Endothelial cell of umbilical vein (primary cell): ENCODE results near the gene CDK15. TPM values are rescaled to one million over a fixed set of nuclear protein-coding genes. Genes with fewer than 3 reads are reported as not detected.

Experiments used
- BruUV-seq: library from RNA; stranded (reverse); fragments of 400-500 nt; replicated peaks from 2 replicates; lab custom pipeline; 2021; lab: Mats Ljungman, UMichigan
- CTCF ChIA-PET: fragments of 300-600, 350-600 bp; sonication (Branson Sonifier 250); formaldehyde crosslinking; loops from one replicate; lab custom pipeline; 2021; ENCODE audit warnings: antibody characterized with exemption, inconsistent platforms; lab: Charles Lee
- POLR2A ChIA-PET: fragments of 300-600, 350-600 bp; sonication (Branson Sonifier 250); formaldehyde crosslinking; loops from one replicate; lab custom pipeline; 2021; ENCODE audit warnings: antibody characterized with exemption, inconsistent platforms; lab: Charles Lee
- DNase-seq: peaks from one replicate; pipeline ENCODE4 v3.0.0-alpha.2; 2011; ENCODE audit warnings: low read depth, low spot score
- FAIRE-seq: peaks from 2 replicates; lab custom pipeline; 2011; peaks lifted over from hg19 to GRCh38; lab: Jason Lieb, UNC
- H2AFZ ChIP-seq: 2 replicates; pipeline ENCODE4 v1.6.0; 2012; ENCODE audit warnings: low read depth, low read length, control low read depth, inconsistent platforms
- H3K27ac ChIP-seq: 2 replicates; pipeline ENCODE4 v1.5.1; 2011; ENCODE audit warnings: low read depth, mild to moderate bottlenecking, control low read depth, low read length, moderate library complexity; ENCODE audit not compliant: insufficient read depth
- H3K27me3 ChIP-seq, 2 experiments: 2 replicates each; pipeline versions ENCODE4 v1.6.0 to v1.6.1; 2011; ENCODE audit warnings: low read length in 2 of 2, mixed read lengths in 1 of 2; ENCODE audit not compliant: control insufficient read depth in 2 of 2, insufficient read depth in 2 of 2
- H3K36me3 ChIP-seq, 2 experiments: 2 replicates in 1 of 2; 3 replicates in 1 of 2; pipeline ENCODE4 v1.5.1; 2011; ENCODE audit warnings: low read length in 2 of 2, mild to moderate bottlenecking in 1 of 2, moderate library complexity in 1 of 2; ENCODE audit not compliant: control insufficient read depth in 2 of 2, insufficient read depth in 2 of 2; ENCODE audit errors: extremely low read depth in 1 of 2
- H3K4me1 ChIP-seq: 3 replicates; pipeline ENCODE4 v1.5.1; 2011; ENCODE audit warnings: mild to moderate bottlenecking, low read length; ENCODE audit not compliant: control insufficient read depth, insufficient read depth; ENCODE audit errors: extremely low read depth
- H3K4me2 ChIP-seq: 2 replicates; pipeline ENCODE4 v1.6.1; 2011; ENCODE audit warnings: low read length, control low read depth, mixed read lengths; ENCODE audit not compliant: insufficient read depth
- H3K4me3 ChIP-seq, 3 experiments: fragments of 200-600 bp in 1 of 3; sonication (generic), shearing (Covaris generic) in 1 of 3; replicated peaks in 1 of 3; 2 replicates each; pipeline ENCODE4 v1.5.1; 2011 to 2016; ENCODE audit warnings: control low read depth in 3 of 3, low read length in 3 of 3, mild to moderate bottlenecking in 2 of 3, inconsistent platforms in 1 of 3, low read depth in 1 of 3, moderate library complexity in 1 of 3; ENCODE audit not compliant: insufficient read depth in 1 of 3
- H3K79me2 ChIP-seq: 2 replicates; pipeline ENCODE4 v1.6.0; 2012; ENCODE audit warnings: low read length, inconsistent platforms; ENCODE audit not compliant: control insufficient read depth, insufficient read depth
- H3K9ac ChIP-seq: replicated peaks from 2 replicates; pipeline ENCODE3; 2011; ENCODE audit warnings: low read length, control low read depth; ENCODE audit not compliant: insufficient read depth; ENCODE audit errors: extremely low read depth
- H3K9me1 ChIP-seq: replicated peaks from 3 replicates; pipeline ENCODE4 v1.6.0; 2011; ENCODE audit warnings: mild to moderate bottlenecking, low read length; ENCODE audit not compliant: control insufficient read depth, insufficient read depth; ENCODE audit errors: extremely low read depth
- H3K9me3 ChIP-seq: replicated peaks from 2 replicates; pipeline ENCODE4 v1.5.1; 2012; ENCODE audit warnings: low read length, inconsistent platforms; ENCODE audit not compliant: control insufficient read depth, insufficient read depth
- H4K20me1 ChIP-seq: replicated peaks from 2 replicates; pipeline ENCODE3; 2011; ENCODE audit warnings: mild to moderate bottlenecking, low read length; ENCODE audit not compliant: control insufficient read depth, insufficient read depth; ENCODE audit errors: extremely low read depth
- CTCF ChIP-seq, 2 donors: IDR thresholded peaks; 1 replicate in 1 of 2; 2 replicates in 1 of 2; pipeline ENCODE4 v1.5.1; 2011; ENCODE audit warnings: low read length in 2 of 2, mild to moderate bottlenecking in 2 of 2, moderate library complexity in 2 of 2, control low read depth in 1 of 2, inconsistent platforms in 1 of 2, low read depth in 1 of 2; ENCODE audit not compliant: insufficient read depth in 1 of 2; ENCODE audit errors: extremely low read depth in 1 of 2
- EZH2 ChIP-seq: IDR thresholded peaks from 2 replicates; pipeline ENCODE4 v1.6.1; 2012; ENCODE audit warnings: borderline replicate concordance, low read depth, mild to moderate bottlenecking, moderate library complexity, low read length, inconsistent platforms; ENCODE audit not compliant: severe bottlenecking
- FOS ChIP-seq: IDR thresholded peaks from 2 replicates; pipeline ENCODE4 v1.6.1; 2011; ENCODE audit warnings: mild to moderate bottlenecking, low read length, moderate library complexity, borderline replicate concordance; ENCODE audit not compliant: insufficient read depth
- GATA2 ChIP-seq: IDR thresholded peaks from 2 replicates; pipeline ENCODE4 v1.7.0; 2011; ENCODE audit warnings: low read depth, mild to moderate bottlenecking, moderate library complexity, mixed read lengths, low read length; ENCODE audit not compliant: insufficient read length, insufficient read depth
- JUN ChIP-seq: IDR thresholded peaks from 2 replicates; pipeline ENCODE4 v1.6.1; 2011; ENCODE audit warnings: borderline replicate concordance, low read depth; ENCODE audit not compliant: insufficient read length, insufficient read depth
- MAX ChIP-seq: IDR thresholded peaks from 2 replicates; pipeline ENCODE4 v1.6.1; 2011; ENCODE audit not compliant: insufficient read depth, insufficient read length
- MYC ChIP-seq: IDR thresholded peaks from one replicate; pipeline ENCODE4 v1.6.1; 2011; ENCODE audit warnings: mild to moderate bottlenecking, low read depth, low read length
- POLR2A ChIP-seq: IDR thresholded peaks from 2 replicates; pipeline ENCODE4 v1.6.1; 2012; ENCODE audit warnings: low read depth, mild to moderate bottlenecking, control low read depth, low read length
- POLR2AphosphoS5 ChIP-seq: IDR thresholded peaks from 2 replicates; pipeline ENCODE4 v1.6.1; 2012; ENCODE audit warnings: low read depth, mild to moderate bottlenecking, control low read depth, low read length, moderate library complexity; ENCODE audit not compliant: insufficient read depth
- dilution Hi-C: fragments of 300-500 bp; cut with MboI; formaldehyde crosslinking; loops from one replicate; pipeline ENCODE4 v1.15.0; 2019; ENCODE audit warnings: low sequenced_read_pairs; ENCODE audit not compliant: extremely low pct_ligation_motif_present
- intact Hi-C: fragments of 100-400 bp; cut with micrococcal nuclease; formaldehyde crosslinking; loops from one replicate; pipeline ENCODE4 v1.10.0; 2022
- polyA plus RNA-seq, 4 experiments: library from polyadenylated mRNA; depleted of rRNA in 3 of 4; stranded (reverse) in 3 of 4; unstranded in 1 of 4; fragments of >200 nt; gene quantifications; 2 replicates each; pipeline versions ENCODE4 v1.2.1 to v1.2.3, GENCODE V29; 2011 to 2012; ENCODE audit warnings: missing spikeins in 1 of 4
- total RNA-seq: library from RNA; stranded (reverse); gene quantifications from 2 replicates; pipeline ENCODE4 v1.2.3, GENCODE V29; 2021

The CDK15 gene
- total and polyA plus RNA-seq, 2 donors (not counting 3 experiments of a cell fraction or from before 2014, with no cell fraction given), result not detected

DNA sequence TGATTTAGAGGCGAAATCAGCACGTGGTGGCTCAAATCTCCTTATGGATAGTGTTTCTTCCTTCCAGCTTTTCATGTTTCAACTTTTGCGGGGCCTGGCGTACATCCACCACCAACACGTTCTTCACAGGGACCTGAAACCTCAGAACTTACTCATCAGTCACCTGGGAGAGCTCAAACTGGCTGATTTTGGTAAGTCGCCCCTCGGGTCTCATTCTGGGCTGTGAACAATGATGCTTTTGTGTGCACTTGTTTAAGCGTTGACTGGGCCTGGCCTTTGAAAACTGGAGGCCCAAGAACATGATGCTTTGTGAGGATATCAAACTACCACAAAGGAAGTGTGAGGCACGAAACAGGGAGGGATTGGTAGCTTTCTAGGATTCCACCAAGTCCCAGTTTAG lies 27.4 kb downstream of the CDK15 start:
- Histone ChIP-seq H3K9ac (no peak overlapping the region), H3K4me3 (no peak overlapping the region), H3K9me3 (no peaks in the 10 kb centered on the region), H3K79me2 (no peaks in the 10 kb centered on the region), H2AFZ (no peak overlapping the region), H3K27ac (no peak overlapping the region), H3K9me1 (no peaks in the 10 kb centered on the region), H4K20me1 (no peaks in the 10 kb centered on the region), H3K4me1 (no peaks in the 10 kb centered on the region), H3K27me3 (peaks cover 2 to 3% of the 10 kb centered on the region in 2 experiments), H3K4me2 (no peak overlapping the region), H3K36me3 (no peaks in the 10 kb centered on the region)
- no peak for DNase-seq
- ChIA-PET CTCF (no interaction called here), POLR2A (no interaction called here)
- no peak for FAIRE-seq
- no TSS peak for BruUV-seq
- intact Hi-C loops, result no loop called here
- dilution Hi-C loops, result no loop called here
- TF ChIP-seq CTCF (IDR thresholded peaks at IDR 0.05; ENCODE audit: extremely low read depth in 1 of 2, insufficient read depth in 1 of 2, low read depth in 1 of 2, low read length in 2 of 2) (no peak), EZH2 (no peak), GATA2 (no peak), POLR2AphosphoS5 (no peak), JUN (no peak), POLR2A (no peak), FOS (no peak), MYC (no peak), MAX (no peak)
